Activated effector memory CD4-positive, alpha-beta T cell treated with anti-CD3 and anti-CD28 coated beads, Interleukin-2, amount 50 U/mL, for 16 hours (primary cell): ENCODE measurements around the gene COG6.

Experiments
- DNase-seq: peaks from one replicate; pipeline ENCODE4 v3.0.0-alpha.2; 2020

COG6 gene

DNA sequence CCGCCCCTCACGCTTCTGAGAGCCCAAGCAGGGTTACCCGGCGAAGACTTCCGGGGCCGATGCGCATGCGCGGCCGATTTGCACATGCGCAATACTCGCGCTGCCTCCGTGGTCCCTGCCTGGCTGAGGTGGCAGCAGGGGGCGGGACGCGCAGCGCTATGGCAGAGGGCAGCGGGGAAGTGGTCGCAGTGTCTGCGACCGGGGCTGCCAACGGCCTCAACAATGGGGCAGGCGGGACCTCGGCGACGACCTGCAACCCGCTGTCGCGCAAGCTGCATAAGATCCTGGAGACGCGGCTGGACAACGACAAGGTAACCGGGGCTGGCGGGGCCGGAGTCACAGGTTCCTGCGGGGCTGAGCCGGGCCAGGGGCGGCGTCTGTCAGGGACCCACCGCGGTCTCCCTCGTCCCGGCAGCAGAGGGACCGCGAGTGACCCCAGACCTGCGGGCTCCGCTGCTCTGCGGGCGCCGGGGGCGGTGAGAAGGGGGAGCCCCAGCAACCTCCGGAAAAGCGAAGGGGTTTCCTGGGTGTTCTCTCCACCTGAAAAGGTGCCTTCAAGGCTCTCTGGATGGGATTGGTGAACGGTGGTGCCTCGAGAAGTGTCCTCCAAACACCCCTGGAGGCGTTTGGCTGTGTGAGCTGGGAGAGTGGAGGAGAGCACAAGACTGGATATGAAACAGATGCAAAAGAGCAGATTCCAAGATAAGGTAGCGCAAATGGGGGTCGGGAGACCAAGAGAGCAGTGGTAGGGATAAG is at the start of gene COG6:
Gene COG6 (plus strand): TSS at position 94 of the 756 bp plus-strand sequence. CDS start 65 bp downstream, at position 159.
- peak; percentile 99 for DNase-seq

DNA sequence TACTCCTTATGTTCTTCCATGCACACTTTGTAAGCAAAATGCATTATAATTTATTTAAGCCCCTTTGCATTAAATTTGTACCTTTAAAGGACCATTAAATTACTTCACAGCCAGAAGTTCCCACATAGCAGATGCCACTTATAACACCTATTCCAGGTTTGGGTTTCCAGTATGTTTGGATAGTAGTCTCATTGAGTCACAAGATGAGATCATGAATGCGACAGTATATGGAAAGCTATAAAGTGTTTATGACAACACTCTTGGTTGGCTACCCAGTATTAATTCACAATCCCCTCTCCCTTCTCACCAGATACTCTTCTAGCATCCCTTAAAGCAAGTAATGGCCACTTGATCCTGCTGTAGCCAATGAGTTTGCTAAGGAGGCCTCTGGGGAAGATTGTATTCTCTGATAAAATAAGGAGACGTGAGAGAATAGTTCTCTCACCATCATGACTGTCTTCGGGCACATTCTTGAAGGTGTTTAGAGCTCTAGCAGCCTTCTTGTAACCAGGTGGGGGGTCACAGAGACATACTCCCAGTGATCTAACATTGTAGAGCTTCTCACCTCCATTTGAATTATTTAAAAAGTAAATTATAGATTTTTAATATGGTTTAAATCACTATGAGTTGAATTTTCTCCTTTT is 49.7 kb upstream of the COG6 start:
- DNase-seq, result no peak

DNA sequence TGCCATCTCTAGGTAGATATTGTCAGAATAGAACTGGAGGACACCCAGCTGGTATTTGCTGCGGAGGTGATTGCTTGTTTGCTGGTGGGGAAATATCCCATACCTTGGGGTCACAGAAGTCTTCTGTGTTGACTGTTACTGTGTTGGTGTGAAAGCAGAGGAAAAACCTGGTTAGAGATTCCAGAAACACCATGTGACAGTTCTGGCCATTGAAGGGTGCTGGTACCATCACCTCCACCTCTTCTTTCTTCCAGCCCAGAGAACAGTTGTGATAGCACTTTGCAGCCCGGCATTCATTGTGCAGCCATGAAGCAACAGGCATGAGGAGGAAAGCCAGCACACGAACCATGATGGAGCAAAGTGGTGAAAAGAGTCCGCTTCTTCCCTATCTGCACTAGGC is 47.6 kb upstream of the COG6 start:
- no peak for DNase-seq

DNA sequence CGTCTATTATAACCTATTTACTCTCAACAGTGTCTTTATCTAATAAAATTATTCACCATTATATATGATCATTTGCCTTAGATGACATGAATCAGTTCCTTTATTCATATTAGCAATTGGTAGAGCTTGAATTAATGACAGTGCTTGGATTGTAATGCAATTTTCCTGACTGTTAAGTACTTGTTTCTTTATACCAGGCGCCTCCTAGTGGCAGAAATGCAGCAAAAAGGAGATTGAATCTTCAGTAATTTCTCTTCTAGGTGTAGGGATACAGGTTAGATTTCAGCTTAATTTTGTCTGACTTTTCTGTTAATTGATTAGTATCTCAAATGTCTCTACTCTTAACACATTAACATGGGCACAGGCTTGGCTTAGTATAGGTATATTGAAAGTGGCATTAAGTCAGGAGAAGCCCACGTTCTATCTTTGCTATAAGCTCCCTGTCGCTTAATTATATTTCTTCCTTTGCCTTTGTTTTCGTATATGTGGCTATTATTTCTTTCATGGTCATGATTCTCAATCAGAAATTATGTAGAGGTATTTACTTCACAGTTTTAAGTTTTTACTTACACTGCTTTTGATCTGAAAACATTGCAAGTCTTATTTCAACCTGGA is 43.3 kb upstream of the COG6 start:
- peak; percentile 80 for DNase-seq

DNA sequence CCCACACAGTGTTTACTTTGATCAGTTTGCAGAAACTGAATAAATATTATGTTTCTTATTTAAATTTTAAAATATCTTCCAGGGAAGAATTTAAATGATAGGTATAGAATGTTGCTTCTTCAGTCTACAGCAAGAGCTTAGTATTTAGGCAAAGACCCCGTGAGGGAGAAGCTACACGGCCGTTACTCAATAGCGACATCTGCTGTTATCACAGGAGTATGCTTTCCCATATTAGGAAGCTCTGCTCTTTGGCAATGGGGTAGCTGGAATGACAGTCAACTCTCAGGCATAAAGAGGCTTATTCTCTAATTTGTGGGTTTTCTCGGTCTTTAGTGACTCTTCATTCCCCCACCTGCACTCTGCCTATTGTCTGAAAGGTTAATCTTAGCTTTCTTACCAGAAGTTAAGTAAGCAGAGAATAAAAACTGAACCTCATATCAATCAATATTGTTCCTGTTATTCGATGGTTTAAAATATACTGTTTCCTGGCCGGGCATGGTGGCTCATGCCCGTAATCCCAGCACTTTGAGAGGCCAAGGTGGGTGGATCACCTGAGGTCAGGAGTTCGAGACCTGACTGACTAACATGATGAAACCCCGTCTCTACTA is 39.3 kb upstream of the COG6 start:
- DNase-seq, result no peak

DNA sequence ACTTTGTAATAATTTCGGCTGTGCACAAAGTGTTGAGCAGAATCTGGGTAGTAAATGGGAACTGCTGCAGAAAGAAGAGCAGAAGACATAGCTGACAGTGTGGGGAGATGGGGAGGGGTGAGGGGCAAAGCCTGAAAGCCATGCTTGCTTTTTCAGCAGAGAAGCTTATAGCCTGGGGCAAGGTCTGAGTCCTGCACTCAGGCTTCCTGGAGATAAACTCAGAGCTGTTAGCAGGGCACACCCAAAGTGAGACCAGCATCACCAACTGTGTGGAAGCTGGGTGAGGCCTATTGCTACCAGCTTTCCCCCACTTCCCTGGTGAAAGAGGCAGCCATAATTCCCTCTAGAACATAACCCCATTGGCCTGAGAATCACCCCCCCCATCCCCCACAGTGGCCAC is 36.9 kb upstream of the COG6 start:
- no peak for DNase-seq

DNA sequence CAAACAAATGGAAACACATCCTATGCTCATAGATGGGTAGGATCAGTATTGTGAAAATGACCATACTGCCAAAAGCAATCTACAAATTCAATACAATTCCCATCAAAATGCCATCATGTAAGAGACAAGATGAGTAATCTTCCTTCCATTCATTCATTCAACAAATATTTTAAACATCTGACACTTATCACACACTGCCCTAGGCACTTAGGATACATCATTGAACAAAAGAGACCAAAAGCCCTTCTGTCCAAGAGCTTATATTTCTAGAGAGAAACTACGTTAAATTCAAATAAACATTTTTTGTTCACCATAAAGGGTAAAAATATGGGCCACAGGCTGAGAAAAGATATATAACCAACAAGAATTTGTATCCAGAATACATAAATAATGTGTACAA is 32.0 kb upstream of the COG6 start:
- DNase-seq, result no peak

DNA sequence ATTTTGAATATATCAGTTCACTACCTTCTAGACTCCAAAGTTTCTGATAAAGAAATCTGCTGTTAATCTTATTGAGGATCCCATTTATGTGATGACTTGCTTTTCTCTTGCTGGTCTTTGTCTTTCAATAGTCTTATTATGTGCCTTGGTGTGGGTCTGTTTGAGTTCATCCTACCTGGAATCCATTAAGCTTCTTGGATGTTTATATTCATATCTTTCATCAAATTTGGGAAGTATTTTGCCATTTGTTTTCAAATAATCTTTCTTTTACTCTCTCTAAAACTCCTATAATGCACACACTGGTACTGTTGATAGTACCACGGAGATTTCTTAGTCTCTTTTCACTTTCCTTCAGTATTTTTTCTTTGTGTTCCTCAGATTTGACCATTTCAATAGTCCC is 24.2 kb upstream of the COG6 start:
- no peak for DNase-seq

DNA sequence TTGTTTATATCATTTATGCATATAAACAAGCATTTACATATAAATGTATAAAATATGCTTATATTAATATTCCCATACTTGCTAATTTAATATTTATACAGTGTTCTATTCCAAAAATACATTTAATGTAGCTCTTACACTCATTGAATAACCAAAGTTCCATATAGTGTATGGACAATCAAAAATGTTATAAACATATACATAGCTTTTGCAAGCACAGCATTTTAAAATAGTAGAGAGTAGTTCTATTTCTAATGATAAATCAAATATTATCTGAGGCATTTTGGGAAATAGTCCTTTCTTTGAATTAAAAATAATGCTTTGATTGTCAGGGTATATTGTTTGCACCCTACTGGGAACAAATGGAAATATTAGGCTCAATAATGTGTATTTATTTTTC is 22.5 kb upstream of the COG6 start:
- no peak for DNase-seq

DNA sequence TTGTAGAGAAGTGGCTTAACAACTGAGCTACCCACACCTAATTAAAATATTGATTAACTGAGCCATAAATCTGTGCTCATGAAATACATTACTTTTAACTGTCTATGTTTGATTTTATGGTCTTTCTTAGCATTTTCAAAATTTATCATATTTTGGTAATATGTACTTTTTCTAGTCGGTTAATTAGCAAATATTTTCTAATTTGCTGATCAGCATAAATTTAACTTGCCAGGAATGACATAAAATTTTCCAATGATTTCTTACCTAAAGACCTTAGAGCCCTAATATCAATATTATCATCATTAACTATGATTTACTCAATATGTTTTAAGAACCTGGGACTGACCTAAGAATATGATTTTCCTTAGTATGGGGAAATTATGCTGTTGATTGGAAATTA is 19.9 kb upstream of the COG6 start:
- no peak for DNase-seq

DNA sequence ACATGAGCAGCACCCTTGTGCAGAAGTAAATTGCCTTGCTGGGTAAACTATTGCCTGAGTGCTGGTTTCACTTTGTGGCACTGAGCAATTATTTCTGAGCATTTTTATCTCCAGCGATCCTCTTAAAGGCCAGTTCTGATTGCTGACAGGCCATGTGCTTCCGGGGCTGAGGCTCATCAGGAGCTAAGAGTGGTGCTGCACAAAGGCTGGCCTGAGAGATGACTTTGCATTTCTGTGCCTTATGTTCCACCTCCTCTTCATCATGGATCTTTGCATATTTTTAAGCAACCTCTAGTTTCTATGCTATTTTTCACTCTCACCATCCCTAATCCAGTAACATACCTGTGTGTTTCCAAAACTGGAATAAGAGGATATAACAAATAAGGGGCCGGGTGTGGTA is 17.6 kb upstream of the COG6 start:
- DNase-seq, result no peak

DNA sequence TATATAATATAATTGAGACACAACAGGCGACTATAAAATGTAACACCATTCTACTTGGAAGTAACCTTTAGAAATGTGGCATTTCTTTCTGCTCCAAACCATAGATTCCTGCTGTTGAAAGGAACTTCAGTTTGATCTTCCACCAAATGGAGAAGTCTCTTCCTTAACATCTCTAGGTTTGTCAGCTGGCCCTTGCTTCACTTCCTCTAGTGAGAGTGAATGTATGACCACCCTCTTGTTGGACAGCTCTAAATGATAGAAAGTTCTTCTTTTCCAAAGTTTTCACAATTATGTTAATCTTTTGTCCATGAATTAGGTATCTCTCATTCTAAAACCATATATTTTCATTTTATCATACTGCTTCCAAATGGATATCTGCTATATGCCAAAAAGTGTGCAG is 13.8 kb upstream of the COG6 start:
- DNase-seq, result no peak

DNA sequence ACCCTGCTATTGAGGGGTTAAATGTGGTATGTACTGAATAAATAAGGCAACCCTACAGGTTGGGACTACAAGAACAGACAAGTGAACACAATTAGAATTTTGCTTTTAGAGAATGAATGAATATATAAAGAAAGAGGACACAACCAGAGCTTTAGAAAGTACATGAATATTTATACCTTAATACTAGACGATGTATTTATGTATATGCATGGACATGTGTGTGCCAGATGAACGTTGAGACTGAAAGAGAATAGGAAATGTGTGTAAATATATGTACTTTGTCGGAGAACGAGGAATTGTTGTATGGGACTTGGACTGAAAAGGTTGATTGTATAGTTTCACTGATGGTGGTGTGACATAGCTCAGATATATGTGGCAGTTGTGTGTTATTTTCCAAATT is 9.3 kb upstream of the COG6 start:
- no peak for DNase-seq

DNA sequence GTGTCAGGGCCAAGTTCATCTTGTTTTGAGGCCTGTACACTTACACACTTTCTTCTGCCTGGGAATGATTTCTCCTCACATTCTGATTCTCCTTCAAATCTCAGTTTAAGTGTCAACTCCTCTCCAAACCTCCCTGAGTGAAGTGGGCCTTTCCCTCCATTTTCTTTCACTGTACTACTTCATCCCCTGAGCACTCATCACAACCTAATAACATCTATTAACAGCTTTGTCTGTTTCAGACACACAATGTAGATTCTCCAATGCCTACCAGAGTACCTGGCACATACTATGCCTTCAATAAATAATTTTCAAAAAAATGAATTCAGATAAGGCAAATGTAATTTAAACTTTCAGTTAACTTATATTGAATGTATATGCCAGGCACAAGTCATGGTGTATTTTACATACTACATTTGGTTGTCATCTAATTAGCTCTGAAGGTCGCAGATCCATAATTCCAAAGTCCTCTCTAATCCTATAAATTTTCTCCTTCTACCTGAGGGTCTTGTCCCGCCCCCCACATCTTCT is 357 bp upstream of the COG6 start:
- no peak for DNase-seq

DNA sequence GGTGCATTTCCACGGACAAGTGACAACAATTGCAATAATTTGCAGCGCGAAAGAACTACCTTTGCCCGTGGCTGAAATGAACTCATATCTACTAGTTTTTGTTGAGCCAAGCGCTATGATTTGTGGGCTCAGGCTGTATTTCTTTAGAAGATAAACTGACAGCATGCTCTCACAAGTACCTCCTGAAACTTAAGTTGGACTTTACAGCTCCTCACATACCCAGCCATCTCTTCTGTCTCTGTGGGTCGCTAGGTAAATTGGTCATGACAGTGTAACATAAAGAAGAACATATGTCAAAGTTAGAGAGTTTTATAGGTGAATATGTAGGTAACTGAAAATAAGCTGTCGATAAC is 839 bp downstream of the COG6 start:
- no peak for DNase-seq

DNA sequence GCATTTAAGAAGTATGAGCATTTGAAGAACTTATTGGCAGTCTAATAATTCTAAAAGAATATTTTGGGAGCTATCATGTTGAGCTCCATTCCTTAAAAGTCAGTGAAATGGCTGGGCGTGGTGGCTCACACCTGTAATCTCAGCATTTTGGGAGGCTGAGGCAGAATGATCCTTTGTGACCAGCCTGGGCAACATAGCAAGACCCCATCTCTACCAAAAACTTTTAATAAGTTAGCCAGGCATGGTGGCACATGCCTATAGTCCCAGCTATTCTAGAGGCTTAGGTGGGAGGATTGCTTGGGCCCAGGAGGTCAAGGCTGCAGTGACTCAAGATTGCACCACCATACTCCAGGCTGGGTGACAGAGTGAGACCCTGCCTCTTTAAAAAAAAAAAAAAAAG is 8.0 kb downstream of the COG6 start:
- no peak for DNase-seq

DNA sequence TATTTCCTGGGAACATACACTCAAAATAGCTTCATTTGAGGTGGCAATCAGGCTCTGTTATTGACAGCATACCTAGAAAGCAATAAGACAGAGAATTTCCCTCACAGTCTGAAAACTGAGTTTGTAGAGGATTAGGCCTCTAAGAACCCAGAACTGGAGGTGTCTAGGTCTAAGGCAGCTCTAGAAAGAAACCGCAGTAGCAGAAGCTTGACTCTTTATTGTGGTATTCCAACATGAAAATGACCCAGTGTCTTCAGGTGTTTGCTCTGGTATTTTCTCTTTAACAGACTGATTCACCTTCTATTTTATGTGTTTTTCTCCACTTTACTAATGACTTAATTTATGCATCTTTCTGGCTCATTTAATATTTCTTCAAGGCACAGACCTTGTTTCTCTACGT is 8.5 kb downstream of the COG6 start:
- no peak for DNase-seq

DNA sequence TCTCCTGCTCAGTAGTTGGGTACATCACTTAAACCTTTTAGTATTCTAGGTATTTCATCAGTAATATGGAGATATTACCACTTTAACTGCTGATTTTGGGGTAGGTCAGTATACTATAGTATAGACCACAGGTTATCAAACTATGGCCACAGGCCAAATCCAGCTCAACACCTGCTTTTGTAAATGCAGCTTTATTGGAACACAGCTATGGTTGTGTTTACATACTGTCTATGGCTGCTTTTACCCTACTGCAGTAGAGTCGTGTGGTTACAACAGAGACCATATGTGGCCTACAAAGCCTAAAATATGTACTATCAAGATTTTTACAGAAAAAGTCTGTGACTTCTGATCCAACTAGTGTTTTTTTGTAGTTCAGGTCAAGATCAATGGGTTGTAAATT is 10.3 kb downstream of the COG6 start:
- DNase-seq, result no peak

DNA sequence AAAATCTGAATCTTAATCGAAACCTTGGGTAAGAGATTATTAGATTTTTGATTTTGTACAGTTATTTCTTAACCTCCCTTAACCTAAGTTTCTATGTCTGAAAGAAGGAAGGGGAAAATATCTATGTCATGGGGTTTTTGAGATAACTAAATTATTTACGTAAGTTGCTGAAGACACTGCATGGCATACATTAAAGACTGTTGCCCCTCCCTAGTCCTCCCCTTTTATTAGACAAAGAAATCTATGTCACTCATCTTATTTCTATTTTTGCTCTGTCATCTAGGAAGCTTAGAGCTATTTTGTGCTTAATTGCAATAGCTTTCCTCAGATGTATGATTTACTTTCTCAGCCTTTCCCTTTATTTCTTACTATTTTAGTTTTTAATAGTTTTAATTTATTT is 15.0 kb downstream of the COG6 start:
- DNase-seq, result no peak

DNA sequence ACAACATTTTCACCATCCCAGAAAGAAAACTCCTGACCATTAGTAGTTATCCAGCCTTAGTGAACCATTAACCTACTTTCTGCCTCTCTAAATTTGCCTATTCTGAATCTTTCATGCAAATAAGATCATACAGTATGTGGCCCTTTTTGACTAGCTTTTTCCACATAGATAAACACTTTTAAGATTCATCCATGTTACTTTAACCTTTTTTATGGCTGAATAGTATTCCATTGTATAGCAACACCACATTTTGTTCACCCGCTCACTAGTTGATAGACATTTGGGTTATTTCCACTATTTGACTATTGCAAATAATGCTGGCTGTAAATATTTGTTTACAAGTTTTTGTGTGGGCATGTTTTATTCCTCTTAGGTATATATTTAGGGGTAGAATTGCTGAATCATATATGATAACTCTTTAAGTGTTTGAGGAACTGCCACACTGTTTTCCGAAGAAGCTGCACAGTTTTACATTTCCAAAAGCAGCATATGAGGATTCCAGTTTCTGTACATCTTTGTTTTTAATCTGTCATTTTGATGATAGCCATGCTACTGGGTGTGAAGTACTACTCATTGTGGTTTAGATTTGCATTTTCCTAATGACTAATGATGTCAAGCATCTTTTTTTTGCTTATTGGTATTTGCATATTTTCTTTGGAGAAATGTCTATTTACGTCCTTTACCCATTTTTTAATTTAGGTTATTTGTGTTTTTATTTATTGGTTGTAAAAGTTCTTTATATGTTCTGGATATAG is 17.1 kb downstream of the COG6 start:
- DNase-seq, result no peak

DNA sequence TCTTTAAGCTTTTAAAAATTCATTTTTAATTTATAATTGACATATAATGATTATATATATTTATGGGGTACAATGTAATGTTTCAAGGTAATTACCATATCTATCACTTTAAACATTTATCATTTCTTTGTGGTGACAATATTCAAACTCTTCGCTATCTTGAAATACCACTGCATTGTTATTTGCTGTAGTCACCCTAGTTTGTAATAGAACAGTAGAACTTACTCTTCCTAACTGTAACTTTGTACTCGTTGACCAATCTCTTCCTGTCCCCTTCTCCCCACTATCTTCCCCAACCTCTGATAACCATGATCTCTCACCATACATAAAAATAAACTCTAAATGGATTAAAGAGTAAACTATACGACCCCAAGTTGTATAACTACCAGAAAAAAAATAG is 20.4 kb downstream of the COG6 start:
- DNase-seq, result no peak

DNA sequence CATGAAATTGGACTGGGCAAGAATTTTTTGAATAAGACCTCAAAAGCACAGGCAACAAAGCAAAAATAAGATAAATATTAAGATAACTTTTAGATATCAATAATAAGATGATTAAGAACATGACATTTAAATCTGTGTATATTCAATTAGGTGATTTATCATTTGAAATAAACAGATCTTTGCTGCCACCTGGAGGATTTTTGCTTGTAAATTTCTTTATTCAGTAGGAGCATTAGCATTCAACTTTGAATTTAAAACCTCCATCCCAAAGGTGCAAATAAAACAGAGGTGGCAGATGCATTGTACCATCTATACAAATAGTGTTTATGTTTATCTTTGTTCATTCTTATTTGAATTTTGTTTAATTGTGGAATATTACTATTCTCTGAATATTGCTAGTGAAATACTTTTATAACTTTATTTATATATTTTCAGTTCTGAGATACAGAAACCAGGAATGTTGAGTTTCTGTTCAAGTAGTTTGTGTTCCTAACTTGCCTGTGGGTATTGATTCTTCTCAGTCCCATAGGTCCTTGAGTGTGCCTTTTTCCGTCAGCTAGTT is 20.9 kb downstream of the COG6 start:
- DNase-seq, result no peak

DNA sequence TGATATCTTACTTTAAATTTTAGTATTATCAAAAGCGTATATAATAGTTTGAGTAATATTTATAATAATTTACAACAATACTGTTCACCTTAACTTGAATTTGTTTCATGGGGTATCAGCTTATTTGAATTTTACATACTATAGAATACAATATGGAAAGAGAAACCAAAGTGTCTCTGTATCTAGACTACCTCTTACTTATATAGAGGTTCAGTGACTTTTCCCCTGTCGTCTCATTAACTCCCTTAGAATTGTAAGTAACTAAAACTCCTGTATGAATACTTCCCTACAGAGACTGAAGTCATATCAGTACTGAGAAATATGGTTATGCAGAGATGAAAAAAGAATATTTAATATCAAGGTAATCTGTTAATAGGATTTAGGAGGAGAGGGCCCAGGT is 26.8 kb downstream of the COG6 start:
- no peak for DNase-seq
